Measurements from ENCODE around the gene GDPD4. TPM values are rescaled to one million over a fixed set of nuclear protein-coding genes. Genes with fewer than 3 reads are reported as not detected.

GDPD4 gene
- total RNA-seq, 1 donor, result not detected

GRCh38 chr11:77213589-77214428 is 87.7 kb downstream of the GDPD4 start:
- DNase-seq (ENCODE audit: low read depth), result no peak
- TF ChIP-seq, protein P1, sequence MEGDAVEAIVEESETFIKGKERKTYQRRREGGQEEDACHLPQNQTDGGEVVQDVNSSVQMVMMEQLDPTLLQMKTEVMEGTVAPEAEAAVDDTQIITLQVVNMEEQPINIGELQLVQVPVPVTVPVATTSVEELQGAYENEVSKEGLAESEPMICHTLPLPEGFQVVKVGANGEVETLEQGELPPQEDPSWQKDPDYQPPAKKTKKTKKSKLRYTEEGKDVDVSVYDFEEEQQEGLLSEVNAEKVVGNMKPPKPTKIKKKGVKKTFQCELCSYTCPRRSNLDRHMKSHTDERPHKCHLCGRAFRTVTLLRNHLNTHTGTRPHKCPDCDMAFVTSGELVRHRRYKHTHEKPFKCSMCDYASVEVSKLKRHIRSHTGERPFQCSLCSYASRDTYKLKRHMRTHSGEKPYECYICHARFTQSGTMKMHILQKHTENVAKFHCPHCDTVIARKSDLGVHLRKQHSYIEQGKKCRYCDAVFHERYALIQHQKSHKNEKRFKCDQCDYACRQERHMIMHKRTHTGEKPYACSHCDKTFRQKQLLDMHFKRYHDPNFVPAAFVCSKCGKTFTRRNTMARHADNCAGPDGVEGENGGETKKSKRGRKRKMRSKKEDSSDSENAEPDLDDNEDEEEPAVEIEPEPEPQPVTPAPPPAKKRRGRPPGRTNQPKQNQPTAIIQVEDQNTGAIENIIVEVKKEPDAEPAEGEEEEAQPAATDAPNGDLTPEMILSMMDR (IDR thresholded peaks at IDR 0.05; ENCODE audit: insufficient read depth, low read length), result no peak
- H3K4me3 ChIP-seq (ENCODE audit: low read depth, low read length), result no peak overlapping the region

- TF ChIP-seq, protein P1 (IDR thresholded peaks at IDR 0.05; ENCODE audit: insufficient read depth, low read length), result no peak
- no peak overlapping the region for H3K4me3 ChIP-seq (ENCODE audit: low read depth, low read length)
- DNase-seq (ENCODE audit: low read depth), result no peak
Observed at GRCh38 chr11:77213029-77213579, 88.4 kb downstream of the GDPD4 start.

GRCh38 chr11:77212314-77213007 is 89.0 kb downstream of the GDPD4 start:
- TF ChIP-seq, protein P1 (IDR thresholded peaks at IDR 0.05; ENCODE audit: insufficient read depth, low read length), result no peak
- H3K4me3 ChIP-seq (ENCODE audit: low read depth, low read length), result no peak overlapping the region
- DNase-seq (ENCODE audit: low read depth), result no peak

DNA sequence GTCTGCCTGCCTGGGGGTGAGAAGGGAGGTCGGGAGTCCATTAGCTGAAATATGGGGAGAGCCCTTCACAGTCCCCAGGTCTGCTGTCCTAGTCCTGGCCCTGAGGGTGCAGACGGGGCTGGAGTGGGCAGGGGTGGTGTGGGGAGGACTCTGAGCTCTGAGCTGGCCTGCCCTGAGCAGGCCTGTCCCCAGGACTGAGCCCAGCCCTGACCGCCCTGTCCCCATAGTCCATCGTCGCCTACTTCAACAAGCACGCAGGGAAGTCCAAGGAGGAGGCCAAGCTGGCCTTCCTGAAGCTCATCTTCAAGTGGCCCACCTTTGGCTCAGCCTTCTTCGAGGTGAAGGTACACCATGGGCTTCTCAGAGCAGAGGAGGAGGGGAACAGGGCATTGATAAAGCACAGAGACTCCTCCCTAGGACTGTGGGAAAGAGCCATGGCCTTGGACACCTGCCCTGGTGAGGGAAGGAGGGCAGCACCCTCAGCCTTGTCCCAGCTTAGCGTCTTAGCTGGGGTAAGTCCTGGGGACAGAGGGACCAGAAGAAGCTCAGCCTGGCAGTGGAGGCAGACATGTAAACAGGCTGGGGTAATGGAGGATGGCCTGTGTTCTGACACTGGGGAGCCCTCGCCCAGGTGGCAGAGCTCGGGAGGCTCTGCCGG is 89.8 kb downstream of the GDPD4 start:
- H3K4me3 ChIP-seq (ENCODE audit: low read depth, low read length), result no peak overlapping the region
- no peak for DNase-seq (ENCODE audit: low read depth)
- TF ChIP-seq, protein P1 (IDR thresholded peaks at IDR 0.05; ENCODE audit: insufficient read depth, low read length), result no peak

DNA sequence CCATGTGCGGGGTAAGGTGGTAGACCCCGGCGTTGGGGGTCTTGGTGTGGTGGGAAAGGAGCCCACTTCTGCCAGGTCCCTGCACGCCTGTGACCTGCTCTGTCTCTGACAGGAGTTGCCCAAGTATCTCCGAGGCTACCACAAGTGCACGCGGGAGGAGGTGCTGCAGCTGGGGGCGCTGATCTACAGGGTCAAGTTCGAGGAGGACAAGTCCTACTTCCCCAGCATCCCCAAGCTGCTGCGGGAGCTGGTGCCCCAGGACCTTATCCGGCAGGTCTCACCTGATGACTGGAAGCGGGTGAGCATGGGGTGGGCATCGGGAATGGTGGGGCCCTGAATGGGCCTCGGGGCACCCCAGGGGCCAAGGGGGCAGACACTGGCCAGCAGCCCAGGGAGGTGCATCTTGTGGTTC is 90.4 kb downstream of the GDPD4 start:
- TF ChIP-seq, protein P1 (IDR thresholded peaks at IDR 0.05; ENCODE audit: insufficient read depth, low read length), result no peak
- H3K4me3 ChIP-seq (ENCODE audit: low read depth, low read length), result no peak overlapping the region
- DNase-seq (ENCODE audit: low read depth), result no peak

GRCh38 chr11:77209663-77210062 is 91.8 kb downstream of the GDPD4 start:
- DNase-seq (ENCODE audit: low read depth), result no peak
- TF ChIP-seq, protein P1 (IDR thresholded peaks at IDR 0.05; ENCODE audit: insufficient read depth, low read length), result no peak
- H3K4me3 ChIP-seq (ENCODE audit: low read depth, low read length), result no peak overlapping the region

Measured in fibroblast of the aortic adventitia (primary cell).